LHCN-M2 (cell line): Measurements from ENCODE around the gene TRAF3. TPM values are rescaled to one million over a fixed set of nuclear protein-coding genes. Genes with fewer than 3 reads are reported as not detected.
"Not testable (repeated sequence)": the region's sequence is repeated elsewhere in the genome, so short reads cannot be mapped to it uniquely, and the experiment has no call there.

Source experiments
- DNase-seq: peaks from one replicate; pipeline ENCODE4 v3.0.0-alpha.2; 2012; ENCODE audit warnings: low read depth
- total RNA-seq: library from RNA; depleted of rRNA; stranded (reverse); fragments of >200 nt; gene quantifications from 2 replicates; pipeline ENCODE4 v1.2.3, GENCODE V29; 2014

Gene TRAF3
- total RNA-seq, 1 experiment from 2014 or later: 17.0 TPM

DNA sequence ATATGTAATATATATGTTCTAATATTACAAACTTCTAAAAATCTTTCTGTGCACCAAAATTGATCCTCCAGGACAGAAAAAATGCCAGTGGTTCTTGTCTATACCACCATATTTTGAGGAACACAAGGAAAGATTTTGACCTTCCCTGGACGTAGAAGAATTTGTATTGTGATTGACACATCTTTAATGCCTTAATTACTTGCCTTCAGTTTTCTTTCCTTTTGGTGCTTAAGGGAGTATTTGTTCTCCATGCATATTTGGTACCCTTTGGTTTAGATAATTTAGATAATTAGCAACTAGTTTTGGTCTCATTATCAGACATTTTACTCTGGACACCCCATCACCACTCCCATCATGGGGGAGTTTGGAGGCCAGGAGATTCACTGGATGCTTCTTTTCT is 27.6 kb downstream of the TRAF3 start:
- DNase-seq: no peak

DNA sequence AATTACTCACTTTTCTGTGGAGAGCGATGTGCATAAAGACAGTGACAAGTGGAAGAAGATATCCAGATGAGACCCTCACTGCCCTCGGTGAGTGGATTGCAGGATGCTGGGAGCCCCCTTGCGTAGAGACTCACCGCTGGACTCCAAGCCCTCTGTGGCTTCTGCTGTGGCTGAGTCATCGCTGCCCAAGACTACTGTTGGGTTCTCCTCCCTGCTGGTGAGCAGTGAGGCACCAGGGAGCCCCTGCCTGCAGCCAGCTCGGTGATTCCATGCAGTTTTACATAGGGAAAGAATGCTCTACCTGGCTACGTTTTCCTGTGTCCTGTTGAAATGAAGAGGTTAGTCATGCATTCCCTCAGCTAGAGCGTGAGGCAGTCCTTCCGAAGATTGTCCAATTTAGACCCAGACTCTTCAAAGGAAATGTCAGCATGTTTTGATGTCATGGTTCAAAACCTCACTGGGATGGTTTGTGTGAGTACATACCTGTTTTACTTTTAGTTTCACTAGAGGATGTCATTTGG is 28.2 kb downstream of the TRAF3 start:
- peak; percentile 53 for DNase-seq

DNA sequence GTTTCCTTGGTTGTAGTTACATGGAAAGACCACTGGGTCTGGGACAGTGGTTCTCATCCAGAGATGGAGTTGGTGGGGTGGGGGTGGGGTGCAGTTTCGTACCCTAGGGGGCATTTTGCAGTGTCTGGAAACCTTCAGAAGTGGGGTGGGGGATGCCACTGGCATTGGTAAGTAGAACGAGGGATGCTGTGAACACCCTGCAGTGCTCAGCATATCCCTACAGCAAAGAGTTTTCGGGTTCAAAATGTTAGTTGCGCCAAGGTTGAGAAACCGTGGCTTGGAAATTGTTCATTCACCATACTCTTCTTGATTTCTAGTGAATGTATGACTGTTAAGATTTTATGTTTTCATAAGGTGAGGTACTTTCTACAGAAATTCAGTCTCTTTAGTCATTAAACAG is 28.7 kb downstream of the TRAF3 start:
- DNase-seq: no peak

DNA sequence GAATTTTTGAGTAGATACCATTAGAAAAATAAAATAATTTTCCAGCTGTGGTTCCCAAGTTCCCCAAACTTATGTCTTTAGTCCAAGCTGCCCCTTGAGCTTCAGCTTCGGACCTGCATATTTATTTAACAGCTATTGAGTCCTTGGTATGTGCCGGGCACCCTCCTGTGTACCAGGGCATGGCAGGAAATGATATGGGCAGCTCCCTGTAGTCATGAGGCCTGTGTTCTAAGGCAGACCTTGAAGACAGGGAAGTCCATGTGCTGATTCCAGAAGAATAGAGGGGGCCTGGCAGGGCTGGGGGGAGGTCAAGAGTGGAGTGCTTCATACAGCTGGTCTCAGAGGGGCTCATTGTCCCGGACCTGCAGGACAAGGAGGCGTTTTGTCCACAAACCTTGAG is 29.2 kb downstream of the TRAF3 start:
- DNase-seq: no peak

DNA sequence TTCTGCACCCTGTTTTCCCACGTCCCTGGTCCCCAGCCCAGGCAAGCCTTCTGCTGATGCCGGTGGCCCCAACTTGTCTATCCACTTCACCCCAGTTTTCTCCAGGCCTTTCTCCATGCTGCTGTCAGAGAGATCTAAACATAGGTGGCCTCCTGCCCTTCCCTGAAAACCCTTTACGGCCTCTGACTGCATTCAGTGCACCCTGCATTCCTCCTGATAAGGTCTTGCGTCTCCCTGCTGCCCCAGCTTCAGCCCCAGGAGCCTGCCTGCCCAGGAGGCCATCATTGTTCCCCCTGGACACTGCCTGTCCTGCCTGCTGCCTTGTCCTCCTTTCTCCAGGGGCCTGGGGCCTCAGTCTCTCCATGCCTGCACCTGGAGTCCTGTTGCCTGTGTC is 29.8 kb downstream of the TRAF3 start:
- DNase-seq: no peak

DNA sequence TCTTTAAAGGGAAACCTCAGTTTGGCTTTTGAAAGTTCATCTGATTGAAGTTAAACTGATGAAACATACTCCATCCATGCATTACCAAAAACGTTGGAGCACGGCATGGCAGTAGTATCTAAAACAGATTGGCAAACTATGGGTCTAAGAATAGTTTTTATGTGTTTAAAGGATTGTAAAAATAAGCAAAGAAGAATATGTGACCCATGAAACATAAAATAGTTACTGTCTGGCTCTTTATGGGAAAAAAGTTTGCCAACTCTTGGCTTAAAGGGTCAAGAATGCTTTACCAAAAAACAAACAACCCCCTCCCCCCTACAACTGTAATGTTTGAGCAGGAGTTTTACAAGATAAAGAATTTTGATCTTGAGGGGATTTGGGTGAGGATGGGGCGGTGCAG is 32.6 kb downstream of the TRAF3 start:
- DNase-seq: no peak

DNA sequence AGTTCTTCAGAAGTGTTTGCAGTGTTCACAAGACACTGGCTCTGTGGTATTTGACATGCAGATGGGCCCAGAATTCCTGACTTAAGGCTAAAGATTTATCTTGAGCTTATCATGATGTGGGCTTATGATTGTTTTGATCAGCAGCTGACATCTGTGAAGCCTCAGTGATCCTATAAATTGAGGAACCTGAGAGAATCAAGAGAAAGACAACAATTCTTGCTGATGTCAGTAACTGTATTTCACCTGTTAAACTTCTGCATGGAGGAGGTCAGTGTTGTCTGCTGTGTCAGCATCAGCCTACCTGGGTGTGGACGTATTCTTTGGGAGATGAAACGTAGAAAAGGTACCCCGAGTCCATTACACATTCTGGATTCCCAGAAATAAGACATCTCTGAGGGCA is 33.3 kb downstream of the TRAF3 start:
- no peak for DNase-seq

DNA sequence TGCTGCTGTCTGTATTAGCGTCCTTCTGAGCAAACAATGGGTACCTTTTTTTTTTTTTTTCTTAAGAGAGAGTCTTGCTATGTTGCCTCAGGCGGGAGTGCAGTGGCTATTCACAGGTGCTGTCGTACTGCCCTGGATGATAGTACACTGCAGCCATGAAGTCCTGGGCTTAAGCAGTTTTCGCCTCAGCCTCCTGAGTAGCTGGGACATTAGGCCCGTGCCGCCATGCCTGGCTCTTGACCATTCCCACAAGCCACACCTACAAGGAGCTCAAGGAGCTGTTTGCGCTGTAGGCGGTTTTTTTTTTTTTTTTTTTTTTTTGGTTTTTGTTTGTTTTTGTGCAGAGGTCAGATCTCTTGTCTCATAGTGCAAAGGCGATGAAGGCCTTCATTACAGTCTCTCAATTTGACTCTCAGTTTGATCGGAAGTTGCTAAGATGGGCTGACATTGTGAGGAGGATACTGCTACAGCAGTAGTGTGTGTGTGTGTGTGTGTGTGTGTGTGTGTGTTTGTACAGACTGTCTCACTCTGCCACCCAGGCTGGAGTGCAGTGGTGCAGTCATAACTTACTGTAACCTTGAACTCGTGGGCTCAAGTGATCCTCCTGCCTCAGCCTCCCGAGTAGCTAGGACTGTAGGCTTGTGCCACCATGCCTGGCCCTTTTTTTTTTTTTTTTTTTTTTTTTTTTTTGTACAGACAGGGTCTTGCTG is 34.2 kb downstream of the TRAF3 start:
- DNase-seq: no peak

DNA sequence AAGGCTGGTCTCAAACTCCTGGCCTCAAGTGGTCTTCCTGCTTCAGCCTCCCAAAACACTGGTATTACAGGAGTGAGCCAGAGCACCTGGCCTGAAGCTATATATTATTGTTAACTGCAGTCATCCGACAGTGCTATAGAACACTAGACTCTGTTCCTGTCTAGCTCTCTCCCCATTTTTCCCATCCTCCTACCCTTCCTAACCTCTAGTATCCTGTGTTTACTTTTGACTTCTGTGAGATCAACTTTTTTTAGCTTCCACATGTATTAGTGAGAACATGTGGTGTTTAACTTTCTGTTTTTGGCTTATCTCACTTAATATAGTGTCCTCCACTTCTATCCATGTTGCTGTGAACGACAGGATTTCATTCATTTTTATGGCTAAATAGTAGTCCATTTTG is 34.7 kb downstream of the TRAF3 start:
- no peak for DNase-seq

DNA sequence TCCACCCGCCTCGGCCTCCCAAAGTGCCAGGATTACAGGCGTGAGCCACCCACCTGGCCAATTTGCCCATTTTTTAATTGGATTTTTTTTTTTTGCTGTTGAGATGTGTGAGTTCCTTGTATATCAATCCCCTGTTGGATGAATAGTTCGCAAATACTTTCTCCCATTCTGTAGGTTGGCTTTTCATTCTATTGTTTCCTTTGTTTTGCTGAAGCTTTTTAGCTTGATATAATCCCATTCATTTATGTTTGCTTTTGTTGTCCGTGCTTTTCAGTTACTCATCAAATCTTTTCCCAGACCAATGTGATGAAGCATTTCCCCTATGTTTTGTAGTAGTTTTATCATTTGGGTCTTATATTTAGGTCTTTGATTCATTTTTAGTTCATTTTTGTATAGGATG is 36.4 kb downstream of the TRAF3 start:
- no peak for DNase-seq

DNA sequence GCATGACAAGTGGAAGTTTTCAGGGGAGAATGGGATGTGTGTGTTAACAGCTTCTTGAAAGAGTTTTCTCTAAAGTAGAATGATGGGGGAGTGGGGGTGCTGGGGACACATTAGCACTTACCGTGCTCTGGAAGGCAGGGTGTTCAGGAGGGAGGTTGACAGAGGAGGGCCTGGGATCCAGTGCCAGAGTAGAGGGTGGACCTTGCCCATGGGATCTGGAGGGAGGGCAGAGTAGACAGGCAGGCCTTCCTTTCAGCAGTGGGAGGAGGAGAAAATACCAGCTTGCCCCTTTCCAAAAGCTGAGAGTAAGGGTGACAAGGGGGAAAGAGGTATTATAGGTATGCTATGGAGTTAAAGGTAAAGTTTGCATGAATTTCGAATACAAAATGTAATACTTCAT is 40.1 kb downstream of the TRAF3 start:
- no peak for DNase-seq

DNA sequence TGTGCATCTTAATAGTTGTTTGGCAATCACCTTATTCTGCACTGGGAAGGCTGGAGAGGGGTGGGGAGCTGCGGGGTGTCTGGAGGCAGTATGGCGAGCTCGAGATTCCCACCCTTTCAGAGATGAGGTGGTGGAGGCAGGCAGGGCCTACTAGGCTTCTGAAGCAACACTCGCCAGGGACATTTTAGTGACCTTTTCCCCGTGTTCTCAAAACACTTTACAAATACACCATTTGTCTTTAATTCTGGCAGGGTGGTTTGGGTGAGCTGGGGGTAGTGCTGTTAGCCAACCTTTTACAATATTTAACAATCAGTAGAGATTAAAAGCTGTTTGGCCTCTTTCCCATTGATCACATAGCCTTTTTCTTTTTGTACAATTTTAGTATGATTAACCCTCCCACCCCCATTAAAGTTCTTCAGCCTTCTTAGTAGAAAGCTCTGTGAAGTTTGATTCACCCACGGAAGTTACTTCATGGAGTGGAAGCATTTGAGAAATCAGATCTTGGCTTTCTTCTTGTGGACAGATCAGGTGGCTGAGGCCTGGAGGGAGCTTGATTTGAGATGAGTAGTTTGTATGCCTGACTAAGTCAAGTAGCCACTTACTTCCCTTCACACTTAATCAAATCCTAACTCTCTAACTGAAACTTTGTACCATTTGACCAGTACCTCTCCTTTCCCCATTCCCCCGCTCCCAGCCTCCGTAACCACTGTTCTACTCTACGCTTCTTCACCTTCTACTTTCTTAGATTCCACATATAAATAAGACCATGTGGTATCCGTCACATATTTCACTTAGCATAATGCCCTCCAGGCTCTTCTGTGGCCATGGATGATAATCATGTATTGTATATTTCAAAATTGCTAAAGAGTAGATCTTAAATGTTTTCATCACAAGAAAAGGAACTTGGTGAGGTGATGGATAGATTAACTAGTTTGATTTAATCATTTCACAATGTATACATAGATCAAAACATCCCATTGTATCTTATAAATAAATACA is 41.0 kb downstream of the TRAF3 start:
- DNase-seq: no peak

DNA sequence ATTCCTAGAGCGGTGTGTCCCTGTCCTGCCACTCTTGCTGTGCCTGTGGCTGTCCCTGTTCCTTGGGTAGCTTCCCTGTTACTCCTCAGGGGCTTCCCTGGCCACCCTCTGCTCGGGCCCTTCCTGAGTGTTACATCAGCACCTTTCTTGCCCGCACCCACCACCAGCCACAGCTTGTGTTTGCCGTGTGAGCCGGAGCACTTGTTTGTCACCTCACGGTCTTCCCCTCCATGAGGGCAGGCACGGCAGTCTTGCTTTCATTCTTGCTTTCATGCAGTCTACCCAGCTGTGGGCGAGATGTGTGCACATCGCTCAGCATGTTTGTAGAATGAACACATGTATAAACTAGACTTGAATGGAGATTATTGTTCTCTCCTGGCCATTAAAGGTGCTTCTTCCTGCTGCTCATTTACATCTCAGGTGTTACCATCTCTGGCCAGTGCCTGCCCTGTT is 42.0 kb downstream of the TRAF3 start:
- no peak for DNase-seq

DNA sequence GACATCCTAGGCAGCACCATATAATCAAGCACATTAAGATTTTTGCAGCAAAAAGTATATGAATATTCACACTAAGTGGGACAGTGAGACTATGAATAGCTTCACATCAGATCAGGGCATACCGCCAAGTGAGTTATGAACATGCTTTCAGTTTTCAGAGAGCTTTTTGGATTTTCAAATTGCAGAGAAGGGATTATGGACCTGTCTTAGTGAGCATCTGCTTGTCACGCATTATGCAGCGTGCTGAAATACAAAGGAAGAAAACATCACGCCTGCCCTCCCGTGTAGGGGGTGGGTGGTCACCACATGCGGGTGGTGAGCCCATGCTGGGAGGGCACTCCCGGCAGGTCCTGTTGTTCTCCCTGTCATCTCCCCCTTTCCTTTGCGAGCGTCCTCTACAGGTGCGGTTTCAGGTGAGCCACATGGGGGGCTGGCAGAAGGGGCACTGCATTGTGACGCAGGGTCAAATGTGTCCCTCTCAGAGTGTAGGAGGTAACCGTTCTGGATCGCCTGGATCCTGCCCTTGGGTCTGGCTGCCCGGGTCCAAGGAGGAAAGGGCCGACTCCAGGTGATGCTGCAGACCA is 42.6 kb downstream of the TRAF3 start:
- no peak for DNase-seq

DNA sequence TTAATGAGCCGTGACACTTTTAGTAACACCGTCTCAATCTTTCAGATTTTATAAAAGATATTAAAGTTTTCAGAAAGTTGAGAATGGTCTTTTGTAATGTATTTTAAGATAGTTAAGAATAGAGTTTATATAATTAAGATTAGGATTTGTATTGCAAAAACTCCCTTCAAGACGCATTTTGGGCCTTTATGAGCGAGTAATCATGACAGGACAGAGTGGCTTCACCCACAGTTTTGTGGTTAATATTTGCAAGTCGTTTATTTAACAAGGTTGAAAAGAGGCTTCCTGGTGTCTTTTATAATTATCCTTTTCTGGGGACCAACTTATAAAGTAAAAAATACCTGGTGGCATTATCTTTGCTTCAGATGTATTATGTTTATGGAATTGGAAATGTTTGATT is 44.0 kb downstream of the TRAF3 start:
- no peak for DNase-seq

DNA sequence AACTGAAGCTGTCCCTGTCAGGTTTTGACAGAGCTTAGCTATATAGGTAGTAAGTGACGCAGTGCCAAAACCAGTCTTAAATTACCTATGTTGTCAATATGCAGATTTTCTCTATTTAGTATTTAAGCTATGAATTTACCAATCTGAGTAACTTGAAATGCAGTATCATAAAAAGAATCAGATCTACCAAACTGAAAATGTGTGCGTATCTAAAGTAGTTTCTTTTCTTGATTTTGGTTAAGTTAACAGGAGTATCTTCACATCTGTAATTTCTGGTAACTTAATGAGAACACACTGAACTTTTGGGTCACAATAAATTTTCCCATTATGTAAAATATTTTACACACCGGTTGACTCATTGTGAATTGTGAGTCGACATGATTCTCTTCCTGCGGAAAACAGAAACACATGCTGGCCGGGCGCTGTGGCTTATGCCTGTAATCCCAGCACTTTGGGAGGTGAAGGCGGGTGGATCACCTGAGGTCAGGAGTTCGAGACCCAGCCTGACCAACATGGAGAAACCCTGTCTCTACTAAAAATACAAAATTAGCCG is 45.1 kb downstream of the TRAF3 start:
- no peak for DNase-seq

DNA sequence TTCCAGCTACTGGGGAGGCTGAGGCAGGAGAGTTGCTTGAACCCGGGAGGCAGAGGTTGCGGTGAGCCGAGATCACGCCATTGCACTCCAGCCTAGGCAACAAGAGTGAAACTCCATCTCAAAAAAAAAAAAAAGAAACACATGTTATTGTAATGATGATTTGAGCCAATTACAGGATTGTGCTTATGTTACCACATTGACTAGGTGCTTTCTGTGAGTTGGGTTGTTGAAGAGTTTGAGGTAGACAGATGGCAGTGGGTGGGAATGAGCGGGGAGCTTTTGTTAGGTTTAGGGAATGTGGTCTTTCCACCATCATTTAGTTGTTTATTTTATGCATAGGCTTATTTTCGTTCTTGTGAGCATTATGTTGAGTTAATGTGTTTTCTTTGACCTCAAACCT is 45.6 kb downstream of the TRAF3 start:
- DNase-seq: not testable (repeated sequence)

DNA sequence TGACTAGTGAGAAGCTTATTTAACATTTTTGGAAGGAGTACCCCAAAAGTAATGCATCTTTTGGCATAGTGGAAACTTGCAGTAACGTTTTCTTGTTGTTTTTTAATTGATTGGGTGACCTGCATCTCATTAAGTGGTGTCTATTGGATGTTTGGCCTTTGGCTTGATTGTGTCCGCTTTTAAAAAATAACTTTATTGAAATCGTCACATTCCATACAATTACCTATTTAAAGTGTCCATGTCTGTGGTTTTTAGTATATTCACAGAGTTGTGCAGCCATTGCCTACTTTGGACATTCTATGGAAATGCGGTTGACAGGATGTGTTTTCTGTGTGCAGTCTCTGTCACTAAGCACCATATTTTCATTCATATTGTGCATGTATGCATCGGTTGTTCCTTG is 46.3 kb downstream of the TRAF3 start:
- no peak for DNase-seq

DNA sequence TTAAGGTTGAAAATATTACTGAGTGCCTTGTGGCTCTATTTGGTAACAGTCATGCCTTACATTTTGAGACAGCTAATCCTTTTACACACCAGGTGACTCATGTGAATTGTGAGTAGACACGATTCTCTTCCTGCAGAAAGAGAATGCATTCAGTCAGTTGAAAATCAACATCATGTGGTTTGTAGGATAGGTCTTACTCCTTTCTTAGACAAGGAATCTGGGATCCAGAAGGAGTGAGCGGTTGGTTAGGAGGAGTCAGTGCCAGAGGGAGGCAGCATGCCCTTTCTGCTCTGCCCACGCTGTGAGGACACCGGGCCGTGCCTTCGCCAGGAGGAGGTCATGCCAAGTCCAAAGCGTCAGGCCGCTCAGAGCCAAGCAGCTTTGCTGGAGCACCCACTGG is 47.6 kb downstream of the TRAF3 start:
- DNase-seq: peak; percentile 76

DNA sequence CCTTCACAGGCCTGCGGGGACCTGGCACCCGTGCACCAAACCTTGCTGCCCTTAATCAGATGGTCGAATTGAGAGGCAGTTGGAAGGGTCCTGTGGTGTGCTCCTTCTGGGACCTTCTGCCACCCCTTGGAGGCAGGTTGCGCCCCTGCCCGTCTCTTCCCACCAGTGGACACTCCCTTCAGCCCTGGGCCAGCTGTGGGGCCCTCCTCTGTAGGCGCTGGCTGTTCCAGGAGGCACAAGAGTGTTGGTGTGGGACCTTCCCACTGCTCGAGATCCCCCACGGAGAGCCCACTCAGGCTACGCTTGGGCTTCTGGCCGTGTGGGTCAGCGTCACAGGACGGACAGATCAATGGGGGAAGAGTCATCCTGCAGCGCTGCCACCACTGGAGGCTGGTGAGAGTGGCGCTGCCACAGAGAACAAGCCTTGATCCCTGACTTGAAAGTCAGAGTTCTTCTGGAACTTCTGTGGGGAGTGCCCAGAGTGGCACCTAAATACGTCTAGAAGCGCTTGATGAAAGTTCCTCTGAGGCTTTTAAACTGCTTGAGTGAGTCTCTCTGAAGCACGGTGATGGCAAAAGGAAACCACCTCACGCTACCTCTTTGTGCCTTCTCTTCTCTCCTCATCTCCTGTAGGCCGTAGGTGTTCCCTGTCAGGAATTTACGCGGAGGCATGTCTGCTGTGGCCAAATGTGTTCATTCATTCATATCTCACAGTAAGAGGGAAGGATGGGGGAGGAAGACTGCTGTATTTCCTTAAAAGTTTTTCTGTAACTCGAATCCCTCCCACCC is 48.3 kb downstream of the TRAF3 start:
- no peak for DNase-seq

DNA sequence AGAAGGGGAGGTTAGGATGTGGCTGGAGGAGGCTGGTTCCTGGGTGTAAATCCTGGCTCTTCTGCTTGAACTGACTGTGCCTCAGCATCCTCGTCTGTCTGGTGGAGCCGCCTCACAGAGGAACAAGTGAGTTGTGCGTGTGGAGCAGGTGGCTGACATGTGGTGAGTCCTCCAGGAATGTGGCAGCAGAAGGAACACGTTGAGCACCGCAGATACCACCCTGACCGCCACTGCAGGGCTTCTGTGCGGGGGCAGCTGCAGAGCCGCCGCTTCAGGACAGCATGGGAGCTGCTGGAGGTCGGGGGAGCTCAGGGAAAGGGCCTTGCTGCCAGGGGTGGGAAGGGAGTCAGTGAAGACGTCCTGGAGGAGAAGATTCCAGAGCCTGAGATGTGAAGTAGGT is 48.9 kb downstream of the TRAF3 start:
- no peak for DNase-seq
